Cardiac atrium fibroblast (primary cell): Measurements from ENCODE around the gene ZFP69B. TPM values are rescaled to one million over a fixed set of nuclear protein-coding genes. Genes with fewer than 3 reads are reported as not detected.

ENCODE experiments used
- total RNA-seq: library from RNA; depleted of rRNA; stranded (reverse); fragments of >200 nt; gene quantifications from 2 replicates; pipeline ENCODE4 v1.2.3, GENCODE V29; 2015

ZFP69B gene
- total RNA-seq = 2.3 and 3.9 TPM in 2 replicates

GRCh38 chr1:40449684-40450494 lies at the start of gene ZFP69B:
Gene ZFP69B (plus strand): TSS chr1:40450476. CDS start chr1:40450962, 486 bp downstream.

GRCh38 chr1:40476924-40477677 lies 26.8 kb downstream of the ZFP69B start, which contains the start of gene ZFP69:
Gene ZFP69 (plus strand): TSS chr1:40477290. CDS start chr1:40479362, 2,072 bp downstream.

GRCh38 chr1:40508375-40509341 lies 58.4 kb downstream of the ZFP69B start, which contains the start of gene EXO5:
Gene EXO5 (plus strand): TSS chr1:40508767. CDS start chr1:40514545, 5,778 bp downstream.

Other genes with a start within 250 kb of the ZFP69B start
- 2.7 TPM in 1 of 2 replicates, not detected in the other for gene TMCO2, start 202.5 kb upstream of the ZFP69B start, total RNA-seq
- 45.9 and 61.9 TPM in 2 replicates for gene ZMPSTE24, start 192.2 kb upstream of the ZFP69B start, total RNA-seq
- 1.5 and 2.0 TPM in 2 replicates for gene COL9A2, start 133.2 kb upstream of the ZFP69B start, total RNA-seq
- 22.7 and 26.4 TPM in 2 replicates for gene SMAP2, start 76.7 kb upstream of the ZFP69B start, total RNA-seq
- 0.54 and 1.6 TPM in 2 replicates for gene ZFP69, start 26.8 kb downstream of the ZFP69B start, total RNA-seq
- gene EXO5, start 58.3 kb downstream of the ZFP69B start, total RNA-seq = 7.0 and 7.2 TPM in 2 replicates
- 1.6 and 4.0 TPM in 2 replicates for gene ZNF684, start 81.2 kb downstream of the ZFP69B start, total RNA-seq
- gene RIMS3, start 215.2 kb downstream of the ZFP69B start, total RNA-seq = 0.18 and 0.49 TPM in 2 replicates
- gene NFYC, start 241.2 kb downstream of the ZFP69B start, total RNA-seq = 25.6 and 29.5 TPM in 2 replicates